HepG2 (cell line): Measurements from ENCODE around the gene IGF2BP3. TPM values are rescaled to one million over a fixed set of nuclear protein-coding genes. Genes with fewer than 3 reads are reported as not detected.
A peak's percentile ranks its signal among the peaks of the same experiment; 100 is the strongest.

Source experiments
- ATAC-seq: fragments of 200-7000 bp; cut with Tn5 transposase; 3 replicates; pipeline ENCODE4 v1.9.1; 2020; ENCODE audit warnings: mild to moderate bottlenecking, moderate library complexity
- BruUV-seq: library from RNA; stranded (reverse); fragments of 400-500 nt; replicated peaks from 2 replicates; lab custom pipeline; 2021; lab: Mats Ljungman, UMichigan
- CTCF ChIA-PET: fragments of 300-600 bp; formaldehyde crosslinking; extraction: SDS; loops from one replicate; lab custom pipeline; 2021; ENCODE audit warnings: low total read pairs, inconsistent platforms, low intra/inter-chr PET ratio; lab: Yijun Ruan, JAX
- POLR2A ChIA-PET: fragments of 350-600 bp; sonication (Branson Sonifier 250); formaldehyde crosslinking; loops from one replicate; lab custom pipeline; 2020; ENCODE audit warnings: antibody characterized with exemption, inconsistent platforms; lab: Yijun Ruan, JAX
- DNase-seq: peaks from one replicate; pipeline ENCODE4 v3.0.0-alpha.2; 2015; ENCODE audit warnings: low spot score
- FAIRE-seq: peaks from 3 replicates; lab custom pipeline; 2011; peaks lifted over from hg19 to GRCh38; lab: Jason Lieb, UNC
- H2AFZ ChIP-seq: one replicate; pipeline ENCODE4 v1.6.1; 2011; ENCODE audit warnings: low read length, inconsistent platforms
- H3K27ac ChIP-seq: fragments of 300-600 bp; 3 replicates; pipeline ENCODE4 v1.8.0; 2011; ENCODE audit warnings: mixed run types, mild to moderate bottlenecking, mixed read lengths, low read length, inconsistent platforms; ENCODE audit not compliant: insufficient read depth; ENCODE audit errors: extremely low read length
- H3K27me3 ChIP-seq, 2 experiments: fragments of 200-600 bp in 1 of 2; 2 replicates in 1 of 2; 3 replicates in 1 of 2; pipeline versions ENCODE4 v1.6.0 to v1.8.0; 2011; ENCODE audit warnings: low read length in 2 of 2, mild to moderate bottlenecking in 2 of 2, moderate library complexity in 2 of 2, inconsistent platforms in 1 of 2; ENCODE audit not compliant: insufficient read depth in 2 of 2, control insufficient read depth in 1 of 2
- H3K36me3 ChIP-seq, 2 experiments: fragments of 200-600 bp in 1 of 2; replicated peaks in 1 of 2; 2 replicates in 1 of 2; 3 replicates in 1 of 2; pipeline versions ENCODE4 v1.5.1 to v1.8.0; 2011; ENCODE audit warnings: low read length in 2 of 2, inconsistent platforms in 1 of 2; ENCODE audit not compliant: insufficient read depth in 2 of 2, control insufficient read depth in 1 of 2
- H3K4me1 ChIP-seq: 2 replicates; pipeline ENCODE4 v1.5.1; 2012; ENCODE audit warnings: low read length, inconsistent platforms; ENCODE audit not compliant: insufficient read depth
- H3K4me2 ChIP-seq: 2 replicates; pipeline ENCODE4 v1.6.0; 2011; ENCODE audit warnings: low read depth, low read length, inconsistent platforms
- H3K4me3 ChIP-seq, 3 experiments: fragments of 200-600 bp in 1 of 3; sonication (generic), shearing (Covaris generic) in 1 of 3; replicated peaks in 1 of 3; 2 replicates each; pipeline ENCODE4 v1.5.1; 2011 to 2016; ENCODE audit warnings: low read length in 3 of 3, inconsistent platforms in 2 of 3, low read depth in 2 of 3, mild to moderate bottlenecking in 2 of 3, control low read depth in 1 of 3, mixed read lengths in 1 of 3; ENCODE audit not compliant: insufficient read depth in 1 of 3
- H3K79me2 ChIP-seq: one replicate; pipeline ENCODE4 v1.6.1; 2011; ENCODE audit warnings: low read length, inconsistent platforms; ENCODE audit not compliant: insufficient read depth
- H3K9ac ChIP-seq: 2 replicates; pipeline ENCODE4 v1.6.0; 2011; ENCODE audit warnings: mild to moderate bottlenecking, low read depth, low read length, inconsistent platforms; ENCODE audit not compliant: insufficient read depth
- H3K9me3 ChIP-seq: 2 replicates; pipeline ENCODE4 v1.5.1; 2012; ENCODE audit warnings: mild to moderate bottlenecking, low read length
- H4K20me1 ChIP-seq: 2 replicates; pipeline ENCODE4 v1.6.0; 2011; ENCODE audit warnings: inconsistent platforms, mild to moderate bottlenecking, low read length, moderate library complexity; ENCODE audit not compliant: insufficient read depth
- CSRNP1 ChIP-seq: sonication (generic); formaldehyde crosslinking; IDR thresholded peaks from 2 replicates; pipeline ENCODE4 v1.8.1; 2023; ENCODE audit warnings: mild to moderate bottlenecking, missing genetic modification reagents
- NR2F2 ChIP-seq: IDR thresholded peaks from 2 replicates; pipeline ENCODE4 v1.6.1; 2012; ENCODE audit warnings: low read depth, inconsistent platforms, borderline replicate concordance
- PRPF4 ChIP-seq: fragments of 200-400 bp; formaldehyde crosslinking; IDR thresholded peaks from 2 replicates; pipeline ENCODE4 v1.6.1; 2016; ENCODE audit warnings: low read length, low read depth; ENCODE audit not compliant: poor library complexity, severe bottlenecking
- SNAPC2 ChIP-seq: sonication (generic); formaldehyde crosslinking; IDR thresholded peaks from 2 replicates; pipeline ENCODE4 v1.8.1; 2022; ENCODE audit warnings: mild to moderate bottlenecking, missing genetic modification reagents
- ZC3H4 ChIP-seq: sonication (generic); formaldehyde crosslinking; IDR thresholded peaks from 2 replicates; pipeline ENCODE4 v1.4.0; 2020; ENCODE audit warnings: missing genetic modification reagents, borderline replicate concordance
- WGBS: methylation state at CpG from one replicate; pipeline ENCODE4 v1.1.6; 2017; ENCODE audit warnings: low lambda C conversion rate; 5-methylcytosine and 5-hydroxymethylcytosine counted together
- in situ Hi-C: cut with HindIII; loops from 2 replicates; pipeline ENCODE4 v1.10.0; 2017; ENCODE audit warnings: low pct_unique_long_range_greater_than_20kb; ENCODE audit not compliant: extremely low pct_ligation_motif_present
- intact Hi-C: fragments of 100-400 bp; cut with micrococcal nuclease; formaldehyde crosslinking; loops from one replicate; pipeline ENCODE4 v1.10.0; 2022; ENCODE audit not compliant: unreplicated experiment
- polyA plus RNA-seq, 8 experiments: library from polyadenylated mRNA; depleted of rRNA in 3 of 8; stranded (reverse) in 7 of 8; unstranded in 1 of 8; fragments of >200 nt; fragmentation: Illumina TruSeq in 4 of 8; extraction: Trizol in 4 of 8; gene quantifications; 2 replicates each; pipeline versions ENCODE4 v1.2.1 to v1.2.3, GENCODE V29; 2011 to 2016; ENCODE audit warnings: low read depth in 4 of 8, missing spikeins in 1 of 8, mixed read lengths in 1 of 8; ENCODE audit not compliant: insufficient read depth in 1 of 8
- total RNA-seq, 5 experiments: library from RNA; depleted of rRNA; stranded (reverse); fragments of >200 nt; fragmentation: Illumina TruSeq; extraction: Trizol; gene quantifications; 2 replicates each; pipeline ENCODE4 v1.2.3, GENCODE V29; 2016; ENCODE audit warnings: low read depth in 1 of 5
- TF ChIP-seq, protein P1 (sequence below): sonication (generic); formaldehyde crosslinking; IDR thresholded peaks from 2 replicates; pipeline ENCODE4 v1.5.1; 2020; ENCODE audit warnings: missing genetic modification reagents, mild to moderate bottlenecking, borderline replicate concordance
- TF ChIP-seq, protein P2 (sequence below), 2 experiments: sonication (generic) in 1 of 2; formaldehyde crosslinking in 1 of 2; IDR thresholded peaks; 2 replicates each; pipeline versions ENCODE4 v1.6.1 to v1.9.0; 2014 to 2022; ENCODE audit warnings: antibody characterized with exemption in 1 of 2, borderline replicate concordance in 1 of 2, inconsistent platforms in 1 of 2, low read depth in 1 of 2, missing genetic modification reagents in 1 of 2
- TF ChIP-seq, protein P3 (sequence below): sonication (generic); formaldehyde crosslinking; IDR thresholded peaks from 2 replicates; pipeline ENCODE4 v1.5.1; 2020; ENCODE audit warnings: mild to moderate bottlenecking, moderate library complexity, missing genetic modification reagents

IGF2BP3 gene
- total and polyA plus RNA-seq, 2 of the 13 experiments (the other 11 are each of a cell fraction or from before 2014, with no cell fraction given): 37.7 to 39.5 TPM

DNA sequence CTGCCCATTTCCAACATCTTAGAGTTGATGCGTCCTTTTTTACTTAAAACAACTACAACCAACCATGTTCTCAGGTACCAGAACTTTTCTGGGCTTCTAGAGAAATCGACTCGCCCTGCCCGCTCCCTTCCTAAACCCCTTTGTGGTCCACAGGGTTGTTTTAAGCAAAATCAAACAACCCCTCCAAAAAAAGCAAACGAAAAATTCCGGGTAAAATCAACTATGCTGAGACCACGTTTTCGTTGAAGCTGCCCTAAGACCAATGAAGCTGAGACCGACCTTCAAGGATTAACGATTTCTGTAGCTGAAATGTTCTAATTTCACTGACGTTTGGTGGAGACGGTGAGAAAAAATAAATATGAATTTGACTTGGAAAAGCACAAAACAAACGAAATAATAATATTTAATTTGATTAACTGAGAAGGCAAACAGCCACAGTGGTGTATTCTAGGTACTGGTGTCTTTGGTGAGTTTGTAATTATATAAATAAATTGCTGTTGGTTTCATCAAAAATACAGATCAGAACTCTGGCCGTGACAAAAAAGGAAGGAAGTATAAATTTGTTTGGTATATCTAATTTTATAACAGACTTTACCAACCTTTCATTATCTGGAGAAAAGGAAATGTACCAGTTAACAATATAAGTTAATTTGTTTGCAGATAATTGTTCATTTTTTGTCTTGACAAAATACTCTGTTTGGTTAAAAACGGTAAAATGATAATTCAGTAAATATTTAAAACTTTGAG, 4.7 kb upstream of the IGF2BP3 start:
- ATAC-seq: no peak
- TF ChIP-seq NR2F2 (0 out of 2 replicates have a peak, but pooled peaks have one; percentile 3), CSRNP1 (no peak), SNAPC2 (0 out of 2 replicates have a peak, but pooled peaks have one; percentile 6), PRPF4 (peak; percentile 3), ZC3H4 (0 out of 2 replicates have a peak, but pooled peaks have one; percentile 3)
- TF ChIP-seq, protein P1, sequence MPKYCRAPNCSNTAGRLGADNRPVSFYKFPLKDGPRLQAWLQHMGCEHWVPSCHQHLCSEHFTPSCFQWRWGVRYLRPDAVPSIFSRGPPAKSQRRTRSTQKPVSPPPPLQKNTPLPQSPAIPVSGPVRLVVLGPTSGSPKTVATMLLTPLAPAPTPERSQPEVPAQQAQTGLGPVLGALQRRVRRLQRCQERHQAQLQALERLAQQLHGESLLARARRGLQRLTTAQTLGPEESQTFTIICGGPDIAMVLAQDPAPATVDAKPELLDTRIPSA: 0 out of 2 replicates have a peak, but pooled peaks have one; percentile 5
- TF ChIP-seq, protein P2, sequence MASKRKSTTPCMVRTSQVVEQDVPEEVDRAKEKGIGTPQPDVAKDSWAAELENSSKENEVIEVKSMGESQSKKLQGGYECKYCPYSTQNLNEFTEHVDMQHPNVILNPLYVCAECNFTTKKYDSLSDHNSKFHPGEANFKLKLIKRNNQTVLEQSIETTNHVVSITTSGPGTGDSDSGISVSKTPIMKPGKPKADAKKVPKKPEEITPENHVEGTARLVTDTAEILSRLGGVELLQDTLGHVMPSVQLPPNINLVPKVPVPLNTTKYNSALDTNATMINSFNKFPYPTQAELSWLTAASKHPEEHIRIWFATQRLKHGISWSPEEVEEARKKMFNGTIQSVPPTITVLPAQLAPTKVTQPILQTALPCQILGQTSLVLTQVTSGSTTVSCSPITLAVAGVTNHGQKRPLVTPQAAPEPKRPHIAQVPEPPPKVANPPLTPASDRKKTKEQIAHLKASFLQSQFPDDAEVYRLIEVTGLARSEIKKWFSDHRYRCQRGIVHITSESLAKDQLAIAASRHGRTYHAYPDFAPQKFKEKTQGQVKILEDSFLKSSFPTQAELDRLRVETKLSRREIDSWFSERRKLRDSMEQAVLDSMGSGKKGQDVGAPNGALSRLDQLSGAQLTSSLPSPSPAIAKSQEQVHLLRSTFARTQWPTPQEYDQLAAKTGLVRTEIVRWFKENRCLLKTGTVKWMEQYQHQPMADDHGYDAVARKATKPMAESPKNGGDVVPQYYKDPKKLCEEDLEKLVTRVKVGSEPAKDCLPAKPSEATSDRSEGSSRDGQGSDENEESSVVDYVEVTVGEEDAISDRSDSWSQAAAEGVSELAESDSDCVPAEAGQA (IDR thresholded peaks at IDR 0.05; ENCODE audit: low read depth): no peak
- TF ChIP-seq, protein P2 (CRISPR knock-in tag; IDR thresholded peaks at IDR 0.05; ENCODE audit: borderline replicate concordance): peak; percentile 0; the same call in 1 of the 2 replicates
- TF ChIP-seq, protein P3, sequence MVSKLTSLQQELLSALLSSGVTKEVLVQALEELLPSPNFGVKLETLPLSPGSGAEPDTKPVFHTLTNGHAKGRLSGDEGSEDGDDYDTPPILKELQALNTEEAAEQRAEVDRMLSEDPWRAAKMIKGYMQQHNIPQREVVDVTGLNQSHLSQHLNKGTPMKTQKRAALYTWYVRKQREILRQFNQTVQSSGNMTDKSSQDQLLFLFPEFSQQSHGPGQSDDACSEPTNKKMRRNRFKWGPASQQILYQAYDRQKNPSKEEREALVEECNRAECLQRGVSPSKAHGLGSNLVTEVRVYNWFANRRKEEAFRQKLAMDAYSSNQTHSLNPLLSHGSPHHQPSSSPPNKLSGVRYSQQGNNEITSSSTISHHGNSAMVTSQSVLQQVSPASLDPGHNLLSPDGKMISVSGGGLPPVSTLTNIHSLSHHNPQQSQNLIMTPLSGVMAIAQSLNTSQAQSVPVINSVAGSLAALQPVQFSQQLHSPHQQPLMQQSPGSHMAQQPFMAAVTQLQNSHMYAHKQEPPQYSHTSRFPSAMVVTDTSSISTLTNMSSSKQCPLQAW: no peak; the same call in 1 of the 2 replicates

More for the DNA sequence above, 4.7 kb upstream of the IGF2BP3 start:
- no peaks in the 10 kb centered on the region for H3K36me3 ChIP-seq
- no peaks in the 10 kb centered on the region for H3K9me3 ChIP-seq
- peaks cover 55% of the 10 kb centered on the region for H3K79me2 ChIP-seq
- peak overlapping the region; percentile 96 for H3K27ac ChIP-seq
- FAIRE-seq (peak; percentile 8), DNase-seq (no peak)
- H3K9ac ChIP-seq: peak overlapping the region; percentile 86
- TSS peak; percentile 50 for BruUV-seq
- H3K4me2 ChIP-seq: peak overlapping the region; percentile 87
- CTCF ChIA-PET: no interaction called here
- peak overlapping the region; percentile 54 to 86 (median 82) for H3K4me3 ChIP-seq
- in situ Hi-C loops (no loop called here), intact Hi-C loops (loop anchor here (1.0 to 10.0 kb wide), 5 partner anchors 56 to 463 kb away; partner anchors contain the start of genes HYCC1, NUP42 and TRA2A)
- POLR2A ChIA-PET: interaction anchor here (0.6 to 1.5 kb wide), 8 partner anchors 11 to 180 kb away, joined by 3 to 6 read pairs (median 4); partner anchors contain the start of gene MALSU1
- H3K4me1 ChIP-seq: peaks cover 25% of the 10 kb centered on the region
- peak overlapping the region; percentile 44 for H2AFZ ChIP-seq
- WGBS: under 1% methylated on average over 15 of the region's 15 CpGs
- H3K27me3 ChIP-seq: no peaks in the 10 kb centered on the region; a peak in 1 of 5 replicates
- no peaks in the 10 kb centered on the region for H4K20me1 ChIP-seq
